HG03575 (cell line): ENCODE measurements around the gene FLCN.
"Not testable (repeated sequence)": the region's sequence is repeated elsewhere in the genome, so short reads cannot be mapped to it uniquely, and the experiment has no call there.

Experiments
- ATAC-seq: cut with Tn5 transposase; IDR thresholded peaks from one replicate; pipeline ENCODE4 v1.9.1; 2021; ENCODE audit not compliant: unreplicated experiment, insufficient number of reproducible peaks, low FRiP score; ENCODE audit errors: extremely low read depth

FLCN gene

GRCh38 chr17:17195466-17195865, 41.5 kb downstream of the FLCN start:
- ATAC-seq = not testable (repeated sequence)

DNA sequence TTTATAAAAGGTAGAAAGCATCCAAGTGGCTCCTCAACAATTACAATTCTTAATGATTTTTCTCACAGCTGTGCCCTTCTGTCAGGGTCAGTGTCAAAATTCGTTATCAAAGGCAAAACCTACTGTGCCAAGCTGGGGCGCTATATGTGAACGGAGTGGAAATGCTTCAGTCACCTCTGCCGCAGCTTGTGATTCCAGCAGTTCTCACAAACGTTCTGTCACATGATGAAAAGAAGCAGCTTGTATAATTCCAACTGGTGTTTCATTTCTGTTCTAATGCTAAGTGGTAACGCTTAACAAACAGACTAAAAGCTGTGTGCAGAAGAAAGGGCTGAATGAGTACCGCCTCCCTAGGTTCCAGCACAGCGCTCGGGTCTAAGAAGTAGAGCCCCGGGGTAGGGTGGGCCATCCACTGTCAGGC, 45.0 kb downstream of the FLCN start:
- no peak for ATAC-seq

- ATAC-seq = no peak
These were observed 45.6 kb downstream of the FLCN start for GRCh38 chr17:17191346-17191792.

GRCh38 chr17:17190188-17190587, 46.8 kb downstream of the FLCN start:
- no peak for ATAC-seq

DNA sequence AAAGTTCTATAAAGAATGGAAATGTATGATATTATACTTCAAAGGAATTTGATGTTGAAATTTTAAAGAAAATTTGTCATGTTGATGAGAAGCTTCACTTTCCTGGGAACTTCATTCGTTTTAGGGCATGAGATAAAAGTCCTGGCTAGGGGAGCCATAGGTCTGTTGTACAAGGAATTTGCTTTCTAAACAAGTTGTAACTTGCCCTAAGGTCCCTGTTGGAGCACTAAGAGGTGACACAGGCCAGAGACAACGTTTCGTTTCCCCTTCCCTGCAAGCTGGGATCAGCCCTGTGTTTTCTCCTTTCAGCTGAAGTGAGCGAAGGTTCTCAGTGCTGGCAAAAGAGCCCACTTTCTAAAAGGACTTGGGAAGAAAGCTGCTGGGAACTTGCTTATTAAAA, 47.4 kb downstream of the FLCN start:
- no peak for ATAC-seq

- ATAC-seq = no peak
These were observed 48.4 kb downstream of the FLCN start for GRCh38 chr17:17188586-17188985.

- ATAC-seq = no peak
These were observed 50.1 kb downstream of the FLCN start for GRCh38 chr17:17186551-17187505.

- no peak for ATAC-seq
These were observed 50.9 kb downstream of the FLCN start for GRCh38 chr17:17186051-17186450.

GRCh38 chr17:17184985-17185757, 51.8 kb downstream of the FLCN start:
- ATAC-seq = not testable (repeated sequence)

GRCh38 chr17:17183744-17184143, 53.2 kb downstream of the FLCN start:
- no peak for ATAC-seq

DNA sequence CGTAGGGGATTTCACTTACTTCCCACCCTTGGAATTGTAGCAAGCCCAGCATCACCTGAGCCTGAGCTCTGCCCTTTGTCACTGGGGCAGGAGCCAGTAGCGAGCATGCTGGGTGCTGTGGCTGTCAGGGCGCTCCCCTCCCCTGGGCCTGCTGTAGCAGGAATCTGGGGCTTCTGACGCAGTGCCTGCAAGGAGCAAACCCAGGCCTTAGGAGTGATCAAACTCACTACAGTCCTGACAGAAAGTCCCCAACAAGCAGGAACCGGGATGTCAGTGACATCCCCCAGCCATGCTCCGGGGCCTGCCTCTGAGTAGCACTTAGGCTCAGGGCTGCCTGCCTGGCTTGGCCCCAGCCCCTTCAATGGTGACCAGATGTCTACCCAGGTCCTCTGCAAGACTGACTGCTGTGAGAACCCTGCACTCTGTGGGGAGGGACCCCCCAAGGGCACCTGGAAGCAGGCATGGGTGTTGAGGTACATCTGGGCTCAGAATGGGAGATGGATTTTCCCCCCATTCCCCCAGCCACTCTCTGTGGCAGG, 54.3 kb downstream of the FLCN start:
- ATAC-seq = no peak

GRCh38 chr17:17181666-17182597, 55.0 kb downstream of the FLCN start:
- no peak for ATAC-seq

GRCh38 chr17:17180741-17181525, 56.0 kb downstream of the FLCN start:
- no peak for ATAC-seq

GRCh38 chr17:17180141-17180603, 56.8 kb downstream of the FLCN start:
- no peak for ATAC-seq

GRCh38 chr17:17179371-17179827, 57.6 kb downstream of the FLCN start:
- ATAC-seq = no peak

DNA sequence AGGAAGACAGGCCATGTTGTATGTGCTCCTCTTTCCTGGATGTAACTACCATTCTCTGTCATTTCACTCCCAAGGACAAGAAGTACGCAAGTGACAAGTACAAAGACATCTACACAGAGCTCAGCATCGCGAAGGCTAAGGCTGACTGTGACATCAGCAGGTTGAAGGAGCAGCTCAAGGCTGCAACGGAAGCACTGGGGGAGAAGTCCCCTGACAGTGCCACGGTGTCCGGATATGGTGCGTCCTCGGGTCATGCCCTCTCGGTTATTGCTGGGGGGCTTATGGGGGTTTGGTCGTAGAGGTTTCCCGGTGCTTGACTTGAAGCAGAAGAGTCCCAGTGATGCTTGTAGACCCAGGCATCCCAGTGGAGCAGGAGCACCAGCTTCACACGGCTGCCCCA, 59.8 kb downstream of the FLCN start:
- ATAC-seq = no peak

GRCh38 chr17:17176341-17176740, 60.6 kb downstream of the FLCN start:
- ATAC-seq = no peak

- no peak for ATAC-seq
These were observed 61.1 kb downstream of the FLCN start for GRCh38 chr17:17175917-17176316.
